Activated naive CD8-positive, alpha-beta T cell treated with anti-CD3 and anti-CD28 coated beads, Interleukin-2, amount 10 ng/mL, durations not matched to agents 7 days and 5 days (primary cell): Measurements from ENCODE around the gene SERPINI2. TPM values are rescaled to one million over a fixed set of nuclear protein-coding genes. Genes with fewer than 3 reads are reported as not detected.
"Not testable (repeated sequence)": the region's sequence is repeated elsewhere in the genome, so short reads cannot be mapped to it uniquely, and the experiment has no call there.

ENCODE experiments used
- ATAC-seq: fragments of 150-1000 bp; cut with Tn5 transposase; one replicate; pipeline ENCODE4 v1.10.0; 2021; ENCODE audit warnings: low read depth, moderate library complexity
- POLR2A ChIA-PET: fragments of 350-600 bp; sonication (Branson Sonifier 250); formaldehyde crosslinking; loops from one replicate; lab custom pipeline; 2021; ENCODE audit warnings: antibody characterized with exemption; lab: Charles Lee
- DNase-seq: peaks from one replicate; pipeline ENCODE4 v3.0.0; 2021
- H3K27ac Mint-ChIP-seq: one replicate; pipeline ENCODE4 v1.8.0; 2022; ENCODE audit warnings: mild to moderate bottlenecking, mixed read lengths
- H3K27me3 Mint-ChIP-seq: one replicate; pipeline ENCODE4 v1.8.0; 2022; ENCODE audit warnings: mild to moderate bottlenecking, moderate library complexity, mixed read lengths
- H3K36me3 Mint-ChIP-seq: one replicate; pipeline ENCODE4 v1.8.0; 2021; ENCODE audit warnings: mild to moderate bottlenecking, mixed read lengths
- H3K4me1 Mint-ChIP-seq: one replicate; pipeline ENCODE4 v1.8.0; 2021; ENCODE audit warnings: mixed read lengths
- H3K4me3 Mint-ChIP-seq: one replicate; pipeline ENCODE4 v1.8.0; 2022; ENCODE audit warnings: mild to moderate bottlenecking, moderate library complexity, mixed read lengths
- H3K9me3 Mint-ChIP-seq: one replicate; pipeline ENCODE4 v1.8.0; 2021; ENCODE audit warnings: mixed read lengths
- total RNA-seq, 2 experiments: library from RNA; stranded (reverse); gene quantifications; one replicate each; pipeline ENCODE4 v1.2.3, GENCODE V29; 2021

Gene SERPINI2
- total RNA-seq, 2 experiments from 2014 or later = not detected

GRCh38 chr3:167422396-167422795 lies 51.4 kb downstream of the SERPINI2 start:
- H3K4me1 Mint-ChIP-seq, H3K4me3 Mint-ChIP-seq, POLR2A ChIA-PET, H3K27me3 Mint-ChIP-seq, ATAC-seq, H3K36me3 Mint-ChIP-seq, H3K9me3 Mint-ChIP-seq, DNase-seq, H3K27ac Mint-ChIP-seq: not testable (repeated sequence)

DNA sequence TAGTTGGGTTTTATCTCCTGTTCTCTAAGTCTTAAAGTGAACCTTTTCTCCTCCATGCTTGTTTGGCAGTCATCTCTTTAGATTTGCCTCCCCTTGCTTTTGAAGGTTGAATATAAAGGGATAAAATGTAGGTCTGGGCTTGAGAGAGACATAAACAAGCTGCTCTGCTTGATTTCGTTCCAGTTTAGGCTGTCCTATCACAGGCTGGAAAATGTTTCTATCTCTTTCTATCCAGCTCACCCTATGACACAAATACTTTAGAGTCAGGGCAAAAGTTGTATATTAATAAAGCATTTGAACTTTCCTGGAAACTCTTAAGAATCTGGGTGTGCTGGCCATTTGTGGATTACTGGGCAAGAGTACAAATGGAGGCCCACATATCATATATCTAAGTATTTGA lies 64.2 kb downstream of the SERPINI2 start:
- no peaks in the 10 kb centered on the region for H3K36me3 Mint-ChIP-seq
- no peak overlapping the region for H3K27ac Mint-ChIP-seq
- H3K9me3 Mint-ChIP-seq = no peaks in the 10 kb centered on the region
- H3K4me3 Mint-ChIP-seq = no peak overlapping the region
- POLR2A ChIA-PET = no interaction called here
- ATAC-seq (no peak), DNase-seq (no peak)
- no peaks in the 10 kb centered on the region for H3K4me1 Mint-ChIP-seq
- peaks cover 2% of the 10 kb centered on the region for H3K27me3 Mint-ChIP-seq

DNA sequence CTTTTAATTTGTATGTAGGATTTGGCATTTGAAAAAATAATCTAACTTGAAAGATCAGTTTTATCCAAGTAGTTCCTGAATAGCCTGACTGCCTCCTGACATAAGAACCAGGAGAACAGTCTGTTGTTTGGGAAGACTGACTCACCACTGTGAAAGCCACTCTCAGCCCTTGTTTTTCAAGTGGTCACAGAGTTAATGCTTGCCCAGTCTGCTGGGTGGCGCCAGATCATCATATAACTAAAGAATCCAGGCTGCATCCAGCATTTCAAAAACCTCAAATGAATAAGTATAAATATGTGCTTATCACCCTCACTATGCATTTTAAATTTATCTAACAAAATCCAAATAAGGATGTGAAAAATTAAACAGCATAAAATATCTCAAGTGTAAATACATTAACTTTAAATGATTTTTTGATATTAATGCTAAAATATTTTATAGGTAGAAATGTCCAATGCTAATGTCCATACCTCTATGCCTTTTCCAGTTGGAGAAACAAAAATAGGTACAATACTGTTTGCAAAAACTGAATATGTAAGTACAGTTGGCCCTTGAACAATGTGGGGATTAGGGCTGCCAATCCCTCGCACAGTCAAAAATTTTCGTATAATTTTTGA lies 66.9 kb downstream of the SERPINI2 start:
- Mint-ChIP-seq H3K9me3 (no peaks in the 10 kb centered on the region), H3K4me1 (no peaks in the 10 kb centered on the region), H3K27me3 (peaks cover 1% of the 10 kb centered on the region), H3K27ac (no peak overlapping the region), H3K36me3 (no peaks in the 10 kb centered on the region), H3K4me3 (no peak overlapping the region)
- ATAC-seq (no peak), DNase-seq (no peak)
- POLR2A ChIA-PET = no interaction called here

DNA sequence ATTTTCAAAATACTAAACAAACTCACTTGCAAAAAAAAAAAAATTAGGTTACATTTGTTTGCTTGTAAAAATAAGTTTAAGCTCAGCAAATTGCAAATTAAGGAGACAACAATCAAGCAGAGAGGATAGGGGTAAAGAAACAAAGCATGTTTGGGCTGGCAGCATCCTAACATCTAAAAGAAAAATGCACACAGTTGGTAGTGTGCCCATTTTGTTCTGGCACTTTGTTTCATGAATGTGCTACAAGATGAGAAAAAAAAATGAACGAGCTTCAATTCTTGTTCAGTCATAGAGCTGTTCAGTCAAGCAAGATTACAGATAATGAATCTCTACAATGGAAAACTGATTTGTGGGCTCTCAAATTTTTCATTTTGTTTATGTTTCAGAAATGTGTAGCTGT lies 76.0 kb downstream of the SERPINI2 start:
- Mint-ChIP-seq H3K36me3 (no peaks in the 10 kb centered on the region), H3K4me3 (no peak overlapping the region), H3K27ac (no peak overlapping the region), H3K27me3 (peaks cover 5% of the 10 kb centered on the region), H3K4me1 (no peaks in the 10 kb centered on the region), H3K9me3 (no peaks in the 10 kb centered on the region)
- DNase-seq = no peak
- no peak for ATAC-seq
- POLR2A ChIA-PET = no interaction called here

DNA sequence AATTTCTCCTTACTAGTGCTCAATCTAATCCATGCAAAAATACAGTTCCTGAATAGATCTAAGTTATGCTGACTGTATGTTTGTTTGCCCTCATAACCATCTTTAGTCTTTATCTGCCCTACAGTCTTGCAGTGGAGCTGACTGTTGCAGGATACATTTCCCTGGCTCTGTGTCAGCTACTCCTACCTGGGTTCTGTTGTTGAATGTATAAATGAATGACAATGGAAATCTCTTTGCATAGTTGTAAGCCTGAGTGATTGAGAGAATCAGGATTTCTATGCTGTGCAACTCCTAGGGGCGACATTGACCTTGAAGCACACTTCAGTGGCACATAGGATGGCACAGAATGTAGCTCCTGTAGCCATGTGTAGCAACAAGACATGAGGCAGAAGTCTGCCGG lies 77.8 kb downstream of the SERPINI2 start:
- no peak overlapping the region for H3K27ac Mint-ChIP-seq
- POLR2A ChIA-PET = no interaction called here
- H3K27me3 Mint-ChIP-seq = peaks cover 8% of the 10 kb centered on the region
- DNase-seq (no peak), ATAC-seq (no peak)
- H3K4me1 Mint-ChIP-seq = no peaks in the 10 kb centered on the region
- no peak overlapping the region for H3K4me3 Mint-ChIP-seq
- H3K9me3 Mint-ChIP-seq = no peaks in the 10 kb centered on the region
- no peaks in the 10 kb centered on the region for H3K36me3 Mint-ChIP-seq

GRCh38 chr3:167394003-167394402 lies 79.8 kb downstream of the SERPINI2 start:
- Mint-ChIP-seq H3K27me3 (peaks cover 7% of the 10 kb centered on the region), H3K4me1 (no peaks in the 10 kb centered on the region), H3K27ac (no peak overlapping the region), H3K36me3 (no peaks in the 10 kb centered on the region), H3K4me3 (no peak overlapping the region), H3K9me3 (no peaks in the 10 kb centered on the region)
- POLR2A ChIA-PET = no interaction called here
- DNase-seq = no peak
- ATAC-seq = no peak

Other genes starting within 250 kb of the SERPINI2 start
- not detected for gene ZBBX, start 93.7 kb downstream of the SERPINI2 start, total RNA-seq
- under 1 TPM in 1 of 2 experiments, not detected in 1; 0.33 TPM for gene WDR49, start 179.9 kb upstream of the SERPINI2 start, total RNA-seq